Esophagus muscularis mucosa (tissue), 4 donors: ENCODE results near the gene SCN3B. TPM values are rescaled to one million over a fixed set of nuclear protein-coding genes. Genes with fewer than 3 reads are reported as not detected.
"Not testable (repeated sequence)": the region's sequence is repeated elsewhere in the genome, so short reads cannot be mapped to it uniquely, and the experiment has no call there.

Experiments
- DNase-seq: peaks from one replicate; pipeline ENCODE4 v3.0.0-alpha.2; 2017; ENCODE audit errors: extremely low spot score
- H3K27ac ChIP-seq, 4 donors: fragments of 200-600 bp; sonication (generic); replicated peaks in 1 of 4; 1 replicate in 3 of 4; 2 replicates in 1 of 4; pipeline ENCODE4 v1.5.1; 2016 to 2019; ENCODE audit warnings: mild to moderate bottlenecking in 1 of 4
- H3K27me3 ChIP-seq, 4 donors: fragments of 200-600 bp; sonication (generic); one replicate each; pipeline versions ENCODE4 v1.5.1 to v1.6.0; 2016 to 2019
- H3K36me3 ChIP-seq, 4 donors: fragments of 200-600 bp; sonication (generic); one replicate each; pipeline ENCODE4 v1.5.1; 2016 to 2019
- H3K4me1 ChIP-seq, 4 donors: fragments of 200-600 bp; sonication (generic); one replicate each; pipeline ENCODE4 v1.5.1; 2016 to 2019
- H3K4me3 ChIP-seq, 4 donors: fragments of 200-600 bp; sonication (generic); 1 replicate in 2 of 4; 2 replicates in 2 of 4; pipeline ENCODE4 v1.5.1; 2016 to 2019; ENCODE audit warnings: mild to moderate bottlenecking in 4 of 4, moderate library complexity in 1 of 4
- H3K9me3 ChIP-seq, 4 donors: fragments of 200-600 bp; sonication (generic); 1 replicate in 3 of 4; 2 replicates in 1 of 4; pipeline ENCODE4 v1.5.1; 2016 to 2019
- EP300 ChIP-seq: sonication (generic); formaldehyde crosslinking; IDR thresholded peaks from one replicate; pipeline ENCODE4 v1.6.1; 2017; ENCODE audit warnings: antibody characterized with exemption
- POLR2A ChIP-seq: fragments of 450-650 bp; IDR thresholded peaks from one replicate; pipeline ENCODE4 v1.6.1; 2017; ENCODE audit warnings: antibody characterized with exemption, moderate library complexity, mild to moderate bottlenecking, low read depth
- POLR2AphosphoS5 ChIP-seq, 2 donors: sonication (generic); formaldehyde crosslinking; IDR thresholded peaks; one replicate each; pipeline ENCODE4 v1.6.1; 2017; ENCODE audit warnings: antibody characterized with exemption in 2 of 2
- WGBS: methylation state at CpG from one replicate; pipeline ENCODE4 v1.1.5; 2018; 5-methylcytosine and 5-hydroxymethylcytosine counted together
- intact Hi-C: fragments of 100-400 bp; cut with DNase I; formaldehyde crosslinking; loops from one replicate; pipeline ENCODE4 v1.15.1; 2023
- total RNA-seq, 4 donors: library from RNA; depleted of rRNA; stranded (reverse); fragments of >200 nt; gene quantifications; one replicate each; pipeline versions ENCODE4 v1.1.0 to v1.2.1, GENCODE V29; 2016
- TF ChIP-seq, protein P1 (sequence below), 3 experiments: fragments of 200-600 bp in 2 of 3; fragments of 450-650 bp in 1 of 3; sonication (generic) in 2 of 3; IDR thresholded peaks; one replicate each; pipeline ENCODE4 v1.5.1; 2017 to 2019; ENCODE audit warnings: antibody characterized with exemption in 3 of 3, mild to moderate bottlenecking in 2 of 3, moderate library complexity in 1 of 3

The SCN3B gene
- total RNA-seq, 4 donors from 2014 or later, result 0.42 to 3.6 (median 1.4) TPM

DNA sequence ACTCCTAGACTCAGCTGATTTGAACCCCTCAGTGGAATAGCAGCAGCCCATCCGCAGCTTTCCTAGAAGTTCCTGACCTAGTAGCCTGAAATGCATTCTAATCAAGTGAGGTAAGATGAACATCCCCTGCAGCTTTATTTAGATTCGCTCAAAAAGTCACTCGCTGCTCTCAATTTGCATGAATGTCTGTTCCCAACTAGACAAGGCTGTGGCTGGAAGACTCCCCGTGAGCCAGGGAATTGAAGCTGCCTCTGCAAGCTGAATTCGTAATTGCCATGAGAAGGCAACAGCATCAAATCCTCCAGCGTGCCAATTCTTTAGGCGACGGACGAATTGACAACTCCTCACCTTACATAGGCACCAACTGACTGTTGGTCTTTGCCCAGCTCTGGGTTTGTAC is 17.1 kb upstream of the SCN3B start:
- TF ChIP-seq POLR2A (no peak), EP300 (no peak), POLR2AphosphoS5 (IDR thresholded peaks at IDR 0.05) (no peak)
- TF ChIP-seq, protein P1, sequence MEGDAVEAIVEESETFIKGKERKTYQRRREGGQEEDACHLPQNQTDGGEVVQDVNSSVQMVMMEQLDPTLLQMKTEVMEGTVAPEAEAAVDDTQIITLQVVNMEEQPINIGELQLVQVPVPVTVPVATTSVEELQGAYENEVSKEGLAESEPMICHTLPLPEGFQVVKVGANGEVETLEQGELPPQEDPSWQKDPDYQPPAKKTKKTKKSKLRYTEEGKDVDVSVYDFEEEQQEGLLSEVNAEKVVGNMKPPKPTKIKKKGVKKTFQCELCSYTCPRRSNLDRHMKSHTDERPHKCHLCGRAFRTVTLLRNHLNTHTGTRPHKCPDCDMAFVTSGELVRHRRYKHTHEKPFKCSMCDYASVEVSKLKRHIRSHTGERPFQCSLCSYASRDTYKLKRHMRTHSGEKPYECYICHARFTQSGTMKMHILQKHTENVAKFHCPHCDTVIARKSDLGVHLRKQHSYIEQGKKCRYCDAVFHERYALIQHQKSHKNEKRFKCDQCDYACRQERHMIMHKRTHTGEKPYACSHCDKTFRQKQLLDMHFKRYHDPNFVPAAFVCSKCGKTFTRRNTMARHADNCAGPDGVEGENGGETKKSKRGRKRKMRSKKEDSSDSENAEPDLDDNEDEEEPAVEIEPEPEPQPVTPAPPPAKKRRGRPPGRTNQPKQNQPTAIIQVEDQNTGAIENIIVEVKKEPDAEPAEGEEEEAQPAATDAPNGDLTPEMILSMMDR (IDR thresholded peaks at IDR 0.05), result no peak
- H3K4me3 ChIP-seq, result no peak overlapping the region
- no peaks in the 10 kb centered on the region for H3K4me1 ChIP-seq
- H3K27ac ChIP-seq, result no peak overlapping the region
- no peaks in the 10 kb centered on the region for H3K36me3 ChIP-seq
- WGBS, result 68% methylated on average over 9 of the region's 9 CpGs
- no peaks in the 10 kb centered on the region for H3K9me3 ChIP-seq
- DNase-seq, result no peak
- intact Hi-C loops, result no loop called here
- H3K27me3 ChIP-seq, result no peaks in the 10 kb centered on the region

DNA sequence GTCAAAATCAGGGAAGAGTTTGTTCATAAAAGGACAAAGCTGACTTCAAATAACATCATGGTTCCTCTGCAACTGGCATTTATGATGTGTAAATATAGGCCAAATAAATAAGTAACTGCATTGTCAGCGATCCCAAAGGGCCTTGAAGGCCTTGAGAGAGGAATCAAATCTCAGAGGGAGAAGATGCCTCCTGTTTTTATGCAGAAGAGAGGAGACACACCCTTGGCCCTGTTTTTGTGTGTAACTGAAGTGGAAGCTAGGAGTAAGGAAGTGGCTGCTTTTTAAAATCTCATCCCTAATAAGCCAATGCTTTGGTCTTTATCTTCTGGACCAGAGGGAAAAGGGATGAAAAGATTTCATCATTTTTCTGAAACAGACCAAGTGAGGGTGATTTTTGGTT is 15.7 kb upstream of the SCN3B start:
- Histone ChIP-seq H3K4me3 (no peak overlapping the region), H3K36me3 (no peaks in the 10 kb centered on the region), H3K27me3 (no peaks in the 10 kb centered on the region), H3K27ac (no peak overlapping the region), H3K9me3 (no peaks in the 10 kb centered on the region), H3K4me1 (no peaks in the 10 kb centered on the region)
- TF ChIP-seq POLR2A (no peak), EP300 (no peak), POLR2AphosphoS5 (IDR thresholded peaks at IDR 0.05) (no peak)
- no peak for DNase-seq
- 80% methylated on average over 1 of the region's 1 CpG for WGBS
- intact Hi-C loops, result no loop called here

DNA sequence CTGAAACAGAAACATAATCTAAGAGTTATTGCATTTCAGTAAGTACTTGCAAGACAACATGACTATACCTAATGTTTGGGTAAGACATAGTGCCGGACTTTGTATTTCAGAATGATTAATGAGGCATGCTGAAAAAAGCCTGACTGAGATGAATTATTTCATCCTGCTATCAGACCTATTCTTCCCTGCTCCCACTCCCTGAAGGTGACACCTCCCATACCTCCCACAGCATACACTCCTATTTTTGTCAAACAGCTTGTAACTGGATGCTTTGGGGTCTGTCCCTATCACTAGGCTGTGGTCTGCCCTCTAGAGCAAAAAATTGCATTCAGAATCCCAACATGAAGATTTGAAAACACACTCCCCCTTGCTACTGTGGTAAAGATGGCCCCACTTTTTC is 10.9 kb upstream of the SCN3B start:
- DNase-seq, result no peak
- intact Hi-C loops, result no loop called here
- H3K36me3 ChIP-seq, result no peaks in the 10 kb centered on the region
- H3K9me3 ChIP-seq, result no peaks in the 10 kb centered on the region
- no peak overlapping the region for H3K27ac ChIP-seq
- H3K4me1 ChIP-seq, result no peaks in the 10 kb centered on the region
- TF ChIP-seq, protein P1 (IDR thresholded peaks at IDR 0.05), result no peak
- no peak for TF ChIP-seq POLR2AphosphoS5 (IDR thresholded peaks at IDR 0.05)
- 44% methylated on average over 1 of the region's 1 CpG for WGBS
- no peaks in the 10 kb centered on the region for H3K27me3 ChIP-seq
- H3K4me3 ChIP-seq, result no peak overlapping the region

DNA sequence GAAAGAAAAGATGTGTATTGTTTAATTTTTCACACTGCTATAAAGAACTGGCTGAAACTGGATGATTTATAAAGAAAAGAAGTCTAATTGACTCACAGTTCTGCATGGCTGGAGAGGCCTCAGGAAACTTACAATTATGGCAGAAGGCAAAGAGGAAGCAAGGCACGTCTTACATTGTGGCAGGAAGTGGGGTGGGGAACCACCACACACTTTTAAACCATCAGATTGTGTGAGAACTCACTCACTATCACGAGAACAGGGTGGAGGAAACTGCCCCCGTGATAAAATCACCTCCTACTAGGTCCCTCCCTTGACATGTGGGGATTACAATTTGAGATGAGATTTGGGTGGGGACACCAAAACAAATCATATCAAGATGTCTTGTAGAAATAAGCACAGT is 5.5 kb upstream of the SCN3B start:
- H3K9me3 ChIP-seq, H3K36me3 ChIP-seq, intact Hi-C loops, H3K4me1 ChIP-seq, H3K27ac ChIP-seq, DNase-seq, H3K4me3 ChIP-seq: not testable (repeated sequence)
- peaks cover 0 to 21% (median 0%) of the 10 kb centered on the region in 4 donors for H3K27me3 ChIP-seq
- 36% methylated on average over 3 of the region's 3 CpGs for WGBS

DNA sequence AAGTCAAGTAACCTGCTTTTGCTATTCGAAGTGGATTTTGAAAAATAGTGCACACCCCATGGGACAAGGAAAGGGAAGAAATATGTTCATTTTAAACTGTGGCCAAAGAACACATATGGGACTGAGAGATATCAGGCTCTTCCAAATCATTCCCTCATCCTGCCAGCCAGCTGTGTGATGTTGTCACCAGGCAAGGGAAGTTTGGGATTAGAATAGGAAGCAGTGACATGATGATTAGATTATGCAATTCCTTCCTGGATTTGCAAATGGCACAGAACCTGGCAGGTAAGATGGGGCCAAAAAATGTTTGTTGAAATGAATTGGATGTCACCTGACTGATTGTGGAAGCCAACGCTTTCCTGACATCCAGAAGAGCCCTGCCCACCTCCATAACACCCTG is 4.9 kb upstream of the SCN3B start:
- H3K27me3 ChIP-seq, result peaks cover 0 to 27% (median 0%) of the 10 kb centered on the region in 4 donors
- no peak overlapping the region for H3K4me3 ChIP-seq
- peaks cover 0 to 12% (median 11%) of the 10 kb centered on the region in 4 donors for H3K4me1 ChIP-seq
- DNase-seq, result no peak
- TF ChIP-seq POLR2A (no peak), EP300 (no peak), POLR2AphosphoS5 (IDR thresholded peaks at IDR 0.05) (no peak)
- TF ChIP-seq, protein P1 (IDR thresholded peaks at IDR 0.05), result no peak
- intact Hi-C loops, result no loop called here
- no peaks in the 10 kb centered on the region for H3K36me3 ChIP-seq
- 54% methylated on average over 2 of the region's 2 CpGs for WGBS
- no peaks in the 10 kb centered on the region for H3K9me3 ChIP-seq
- no peak overlapping the region for H3K27ac ChIP-seq

DNA sequence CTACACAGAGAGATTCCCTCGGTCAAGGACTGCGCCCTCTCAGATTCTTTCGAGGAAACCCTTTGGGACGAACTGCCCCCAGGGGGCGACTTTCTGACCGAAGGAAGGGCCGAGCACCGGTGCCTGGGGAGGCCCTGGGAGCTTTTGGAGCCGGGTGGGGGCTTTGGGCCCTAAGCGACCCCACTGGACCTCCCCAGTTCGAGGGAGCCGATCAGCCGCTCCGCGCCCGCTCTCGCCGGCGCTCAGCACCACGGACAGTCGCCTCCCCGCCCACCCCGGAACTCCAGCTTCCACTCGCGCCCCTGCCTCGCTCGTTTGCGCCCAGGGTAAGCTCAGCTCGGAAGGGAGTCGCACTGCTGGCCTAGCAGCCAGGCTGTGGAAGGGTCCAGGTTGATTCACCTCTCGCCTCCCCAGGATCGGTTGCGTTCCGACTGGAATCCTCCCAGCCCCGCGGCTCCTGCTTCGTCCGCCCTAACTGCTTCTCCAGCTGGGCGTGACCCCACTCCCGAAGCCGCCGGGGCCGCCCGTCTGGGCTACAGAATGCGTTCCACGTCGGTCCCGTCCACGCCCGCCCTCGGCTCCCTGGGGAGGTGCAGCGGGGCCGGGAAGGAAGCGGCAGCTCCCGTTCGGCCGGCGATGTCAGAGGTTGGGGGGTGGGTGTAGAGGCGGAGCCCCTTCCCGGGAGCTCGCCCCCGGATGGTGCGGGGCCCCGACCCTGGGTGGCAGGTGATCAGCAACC is 428 bp downstream of the SCN3B start:
- Histone ChIP-seq H3K4me1 (peaks cover 6 to 22% (median 21%) of the 10 kb centered on the region in 4 donors), H3K27ac (peak overlapping the region in 3 of 4 donors; percentile 27 to 39 (median 28)), H3K9me3 (no peaks in the 10 kb centered on the region), H3K27me3 (peaks cover 0 to 67% (median 3%) of the 10 kb centered on the region in 4 donors), H3K4me3 (peak overlapping the region; percentile 54 to 65 (median 57)), H3K36me3 (no peaks in the 10 kb centered on the region)
- no peak for DNase-seq
- intact Hi-C loops, result no loop called here
- WGBS, result 0% methylated on average over 9 of the region's 64 CpGs
- TF ChIP-seq POLR2A, result no peak
- no peak for TF ChIP-seq EP300
- TF ChIP-seq, protein P1 (IDR thresholded peaks at IDR 0.05), result no peak
